ENCODE measurements around the gene ARHGAP11A.

ARHGAP11A gene

DNA sequence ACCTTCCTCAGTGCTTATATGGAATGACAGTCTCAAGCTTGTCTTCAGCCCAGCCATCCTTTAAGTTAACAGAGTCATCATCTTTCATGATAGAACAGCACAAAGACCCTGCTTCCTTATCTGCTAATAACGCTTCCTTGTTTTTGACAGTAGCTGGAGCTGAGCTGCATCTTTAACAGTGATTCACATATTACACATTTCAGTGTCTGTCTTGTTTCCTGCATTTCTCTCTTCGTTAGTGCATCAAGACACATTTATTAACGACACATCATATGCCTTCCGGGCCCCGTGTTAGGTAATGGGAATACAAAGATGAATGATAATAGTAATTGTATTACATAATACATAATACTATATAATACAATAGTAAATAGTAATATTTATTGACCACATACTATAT lies 72.3 kb downstream of the ARHGAP11A start:
- no peak for DNase-seq

GRCh38 chr15:32688151-32688639 lies 72.9 kb downstream of the ARHGAP11A start:
- peak in 2 of 3 experiments; percentile 15 to 65 for DNase-seq
